SK-N-SH (cell line): ENCODE results near the gene DYRK1A. TPM values are rescaled to one million over a fixed set of nuclear protein-coding genes. Genes with fewer than 3 reads are reported as not detected.

Experiments used
- CTCF ChIA-PET: fragments of 300-600, 350-600 bp; formaldehyde crosslinking; extraction: SDS; loops from one replicate; lab custom pipeline; 2021; lab: Yijun Ruan, JAX
- POLR2A ChIA-PET: fragments of 350-600 bp; sonication (Branson Sonifier 250); formaldehyde crosslinking; extraction: SDS; loops from one replicate; lab custom pipeline; 2020; ENCODE audit warnings: antibody characterized with exemption, inconsistent platforms; lab: Yijun Ruan, JAX
- DNase-seq: peaks from one replicate; pipeline ENCODE4 v3.0.0; 2012
- H2AFZ ChIP-seq: fragments of 200-600 bp; sonication (generic); 2 replicates; pipeline ENCODE4 v1.8.1; 2016; ENCODE audit warnings: antibody characterized with exemption, mild to moderate bottlenecking, low read depth
- H3F3A ChIP-seq: fragments of 200-600 bp; sonication (generic); replicated peaks from 2 replicates; pipeline ENCODE3; 2016; ENCODE audit warnings: antibody characterized with exemption, mild to moderate bottlenecking; ENCODE audit not compliant: insufficient read depth
- H3K27ac ChIP-seq, 2 experiments: fragments of 200-500 bp in 1 of 2; fragments of 200-600 bp in 1 of 2; sonication (Bioruptor generic) in 1 of 2; sonication (generic), shearing (Covaris generic) in 1 of 2; 2 replicates each; pipeline versions ENCODE4 v1.5.1 to v1.6.1; 2014 to 2016; ENCODE audit warnings: low read depth in 2 of 2, inconsistent platforms in 1 of 2, low read length in 1 of 2, mild to moderate bottlenecking in 1 of 2, mixed read lengths in 1 of 2
- H3K27me3 ChIP-seq: fragments of 200-600 bp; sonication (generic), shearing (Covaris generic); 2 replicates; pipeline ENCODE4 v1.6.1; 2016; ENCODE audit warnings: mixed run types; ENCODE audit not compliant: insufficient read depth
- H3K36me3 ChIP-seq, 2 experiments: fragments of 200-500 bp in 1 of 2; fragments of 200-600 bp in 1 of 2; sonication (Bioruptor generic) in 1 of 2; sonication (generic) in 1 of 2; replicated peaks in 1 of 2; 2 replicates each; pipeline versions ENCODE3 to v1.5.1; 2014 to 2016; ENCODE audit warnings: low read length in 1 of 2, mild to moderate bottlenecking in 1 of 2; ENCODE audit not compliant: insufficient read depth in 2 of 2, control insufficient read depth in 1 of 2
- H3K4me1 ChIP-seq, 2 experiments: fragments of 200-500 bp in 1 of 2; fragments of 200-600 bp in 1 of 2; sonication (Bioruptor generic) in 1 of 2; sonication (generic), shearing (Covaris generic) in 1 of 2; 2 replicates each; pipeline versions ENCODE4 v1.5.1 to v1.6.1; 2014 to 2016; ENCODE audit warnings: low read depth in 1 of 2, low read length in 1 of 2, mixed run types in 1 of 2; ENCODE audit not compliant: insufficient read depth in 2 of 2, control insufficient read depth in 1 of 2
- H3K4me2 ChIP-seq: fragments of 200-600 bp; sonication (generic), shearing (Covaris generic); 2 replicates; pipeline ENCODE4 v1.6.1; 2017; ENCODE audit warnings: mixed run types
- H3K4me3 ChIP-seq, 2 experiments: fragments of 200-500 bp in 1 of 2; fragments of 200-600 bp in 1 of 2; sonication (Bioruptor generic) in 1 of 2; sonication (generic), shearing (Covaris generic) in 1 of 2; 2 replicates each; pipeline versions ENCODE4 v1.5.1 to v1.8.1; 2014 to 2016; ENCODE audit warnings: low read depth in 2 of 2, inconsistent platforms in 1 of 2, low read length in 1 of 2, mild to moderate bottlenecking in 1 of 2, mixed read lengths in 1 of 2, moderate library complexity in 1 of 2
- H3K79me2 ChIP-seq: fragments of 200-600 bp; sonication (generic); 2 replicates; pipeline ENCODE4 v1.8.1; 2017; ENCODE audit warnings: mild to moderate bottlenecking; ENCODE audit not compliant: insufficient read depth
- H3K9ac ChIP-seq: fragments of 200-600 bp; sonication (generic); 2 replicates; pipeline ENCODE4 v1.6.1; 2017; ENCODE audit warnings: mixed run types
- H3K9me2 ChIP-seq: fragments of 200-600 bp; sonication (generic); 2 replicates; pipeline ENCODE4 v1.6.1; 2017; ENCODE audit warnings: mixed run types
- H3K9me3 ChIP-seq: fragments of 200-600 bp; sonication (generic); 2 replicates; pipeline ENCODE4 v1.6.1; 2017; ENCODE audit warnings: mixed run types, mild to moderate bottlenecking, moderate library complexity
- H4K20me1 ChIP-seq: fragments of 200-600 bp; sonication (generic); 2 replicates; pipeline ENCODE4 v1.6.1; 2017; ENCODE audit warnings: mild to moderate bottlenecking, mixed run types; ENCODE audit not compliant: insufficient read depth
- CHD2 ChIP-seq: fragments of 150-350 bp; IDR thresholded peaks from 2 replicates; pipeline ENCODE4 v1.6.1; 2018; ENCODE audit warnings: low read length; ENCODE audit not compliant: partially characterized antibody
- ELF1 ChIP-seq: IDR thresholded peaks from 2 replicates; pipeline ENCODE4 v1.4.0; 2012
- EP300 ChIP-seq, 2 experiments: IDR thresholded peaks; 2 replicates each; pipeline versions ENCODE4 v1.4.0 to v1.6.1; 2012; ENCODE audit warnings: borderline replicate concordance in 1 of 2, low read depth in 1 of 2, low read length in 1 of 2
- EZH2phosphoT487 ChIP-seq: fragments of 200-600 bp; sonication (generic); IDR thresholded peaks from 2 replicates; pipeline ENCODE4 v1.6.1; 2017; ENCODE audit warnings: low read depth, mixed run types, mild to moderate bottlenecking, antibody characterized with exemption, moderate library complexity, borderline replicate concordance
- FOXJ3 ChIP-seq: sonication (generic); formaldehyde crosslinking; IDR thresholded peaks from 2 replicates; pipeline ENCODE4 v1.5.1; 2020; ENCODE audit warnings: mild to moderate bottlenecking, missing genetic modification reagents
- GABPA ChIP-seq: IDR thresholded peaks from 2 replicates; pipeline ENCODE4 v1.4.0; 2012; ENCODE audit warnings: low read depth, mild to moderate bottlenecking
- JUND ChIP-seq: IDR thresholded peaks from 2 replicates; pipeline ENCODE4 v1.4.0; 2012
- MEF2A ChIP-seq: IDR thresholded peaks from 2 replicates; pipeline ENCODE4 v1.4.0; 2012; ENCODE audit warnings: low read depth, borderline replicate concordance
- NFIC ChIP-seq: IDR thresholded peaks from 2 replicates; pipeline ENCODE4 v1.4.0; 2012; ENCODE audit warnings: borderline replicate concordance
- POLR2AphosphoS5 ChIP-seq: IDR thresholded peaks from 2 replicates; pipeline ENCODE4 v1.6.1; 2012; ENCODE audit warnings: low read depth, low read length
- RAD21 ChIP-seq: IDR thresholded peaks from 2 replicates; pipeline ENCODE4 v1.6.1; 2012; ENCODE audit warnings: mild to moderate bottlenecking, low read length
- RCOR1 ChIP-seq: fragments of 150-350 bp; IDR thresholded peaks from 2 replicates; pipeline ENCODE4 v1.6.1; 2017; ENCODE audit warnings: antibody characterized with exemption, low read length
- RXRA ChIP-seq: IDR thresholded peaks from 2 replicates; pipeline ENCODE4 v1.4.0; 2012; ENCODE audit warnings: low read depth, mild to moderate bottlenecking, borderline replicate concordance
- SIN3A ChIP-seq: IDR thresholded peaks from 2 replicates; pipeline ENCODE4 v1.6.1; 2012; ENCODE audit warnings: low read depth, mild to moderate bottlenecking, low read length, moderate library complexity, borderline replicate concordance
- SMC3 ChIP-seq: IDR thresholded peaks from 2 replicates; pipeline ENCODE4 v1.6.1; 2012; ENCODE audit warnings: low read depth, low read length, improper control_type of control experiment
- TAF1 ChIP-seq: IDR thresholded peaks from 2 replicates; pipeline ENCODE4 v1.6.1; 2012; ENCODE audit warnings: low read depth, mild to moderate bottlenecking, low read length, moderate library complexity, borderline replicate concordance
- TEAD4 ChIP-seq: IDR thresholded peaks from 2 replicates; pipeline ENCODE4 v1.4.0; 2012; ENCODE audit warnings: mild to moderate bottlenecking, borderline replicate concordance; ENCODE audit not compliant: insufficient read depth
- YY1 ChIP-seq: IDR thresholded peaks from 2 replicates; pipeline ENCODE4 v1.4.0; 2012; ENCODE audit warnings: low read depth, mild to moderate bottlenecking
- WGBS: methylation state at CpG from one replicate; pipeline ENCODE4 v1.1.6; 2017; ENCODE audit warnings: low lambda C conversion rate; 5-methylcytosine and 5-hydroxymethylcytosine counted together
- polyA plus RNA-seq, 3 experiments: library from polyadenylated mRNA; depleted of rRNA; stranded (reverse); fragments of >200 nt; gene quantifications; 2 replicates each; pipeline ENCODE4 v1.2.3, GENCODE V29; 2012
- TF ChIP-seq, protein P1 (sequence below): IDR thresholded peaks from 2 replicates; pipeline ENCODE4 v1.4.0; 2012; ENCODE audit warnings: low read depth, borderline replicate concordance
- TF ChIP-seq, protein P2 (sequence below): fragments of 150-350 bp; IDR thresholded peaks from 2 replicates; pipeline ENCODE4 v1.6.1; 2017; ENCODE audit warnings: antibody characterized with exemption, low read length, low read depth, borderline replicate concordance
- TF ChIP-seq, protein P3 (sequence below): IDR thresholded peaks from 2 replicates; pipeline ENCODE4 v1.4.0; 2012; ENCODE audit warnings: low read depth
- TF ChIP-seq, protein P4 (sequence below): IDR thresholded peaks from 2 replicates; pipeline ENCODE4; 2012
- TF ChIP-seq, protein P5 (sequence below): fragments of 150-350 bp; IDR thresholded peaks from 2 replicates; pipeline ENCODE4 v1.6.1; 2016; ENCODE audit warnings: mild to moderate bottlenecking, low read depth, low read length

The DYRK1A gene
- polyA plus RNA-seq, 1 of the 3 experiments (the other 2 are of a cell fraction): 19.3 TPM

DNA sequence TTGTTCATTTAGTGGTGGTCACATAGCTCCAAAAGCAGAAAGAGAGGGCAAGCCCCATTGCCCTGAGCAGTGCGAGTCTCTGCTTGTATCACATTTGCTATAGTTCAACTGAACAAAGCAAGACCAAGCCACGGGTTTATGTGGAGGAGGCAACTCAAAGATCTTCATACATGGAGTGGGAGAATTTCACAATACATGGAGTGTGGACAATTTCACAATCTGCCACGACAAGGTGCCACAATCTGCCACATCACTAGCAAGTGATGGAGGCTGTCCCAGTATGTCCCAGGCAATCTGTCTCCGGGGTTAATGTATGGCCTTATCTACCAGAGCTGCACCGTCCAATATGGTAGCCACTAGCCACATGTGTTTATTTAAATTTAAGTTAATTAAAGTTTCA lies 44.5 kb upstream of the DYRK1A start:
- CTCF ChIA-PET: no interaction called here

DNA sequence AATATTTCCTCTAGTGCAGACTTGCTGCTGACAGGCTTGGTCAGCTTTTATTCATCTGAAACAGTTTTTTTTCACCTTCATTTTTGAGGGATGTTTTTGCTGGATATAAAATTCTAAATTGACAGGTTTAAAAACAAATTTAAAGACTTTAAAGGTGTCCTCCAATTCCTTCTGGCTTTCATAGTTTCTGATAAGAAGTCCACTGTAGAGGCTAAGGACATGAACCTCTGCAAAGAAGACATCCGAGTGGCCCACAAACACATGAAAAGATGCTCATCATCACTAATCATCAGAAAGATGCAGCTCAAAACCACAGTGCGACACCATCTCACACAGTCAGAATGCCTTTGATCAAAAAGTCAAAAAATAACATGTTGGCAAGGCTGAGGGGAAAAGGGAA lies 42.0 kb upstream of the DYRK1A start:
- no peak for DNase-seq
- Histone ChIP-seq H2AFZ (no peak overlapping the region), H3K27me3 (no peaks in the 10 kb centered on the region), H3K9me3 (no peaks in the 10 kb centered on the region), H3K4me2 (no peak overlapping the region), H3K9ac (no peak overlapping the region), H3K9me2 (no peaks in the 10 kb centered on the region), H3K79me2 (no peaks in the 10 kb centered on the region), H3K27ac (no peak overlapping the region), H3K4me3 (no peak overlapping the region), H3K36me3 (peaks cover 0 to 3% of the 10 kb centered on the region in 2 experiments), H3K4me1 (no peaks in the 10 kb centered on the region), H4K20me1 (no peaks in the 10 kb centered on the region), H3F3A (no peaks in the 10 kb centered on the region)
- TF ChIP-seq, protein P1, sequence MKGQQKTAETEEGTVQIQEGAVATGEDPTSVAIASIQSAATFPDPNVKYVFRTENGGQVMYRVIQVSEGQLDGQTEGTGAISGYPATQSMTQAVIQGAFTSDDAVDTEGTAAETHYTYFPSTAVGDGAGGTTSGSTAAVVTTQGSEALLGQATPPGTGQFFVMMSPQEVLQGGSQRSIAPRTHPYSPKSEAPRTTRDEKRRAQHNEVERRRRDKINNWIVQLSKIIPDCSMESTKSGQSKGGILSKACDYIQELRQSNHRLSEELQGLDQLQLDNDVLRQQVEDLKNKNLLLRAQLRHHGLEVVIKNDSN: no peak
- no peak for TF ChIP-seq JUND
- TF ChIP-seq, protein P2, sequence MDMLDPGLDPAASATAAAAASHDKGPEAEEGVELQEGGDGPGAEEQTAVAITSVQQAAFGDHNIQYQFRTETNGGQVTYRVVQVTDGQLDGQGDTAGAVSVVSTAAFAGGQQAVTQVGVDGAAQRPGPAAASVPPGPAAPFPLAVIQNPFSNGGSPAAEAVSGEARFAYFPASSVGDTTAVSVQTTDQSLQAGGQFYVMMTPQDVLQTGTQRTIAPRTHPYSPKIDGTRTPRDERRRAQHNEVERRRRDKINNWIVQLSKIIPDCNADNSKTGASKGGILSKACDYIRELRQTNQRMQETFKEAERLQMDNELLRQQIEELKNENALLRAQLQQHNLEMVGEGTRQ: no peak
- TF ChIP-seq GABPA: no peak
- TF ChIP-seq ELF1: no peak
- TF ChIP-seq, protein P3, sequence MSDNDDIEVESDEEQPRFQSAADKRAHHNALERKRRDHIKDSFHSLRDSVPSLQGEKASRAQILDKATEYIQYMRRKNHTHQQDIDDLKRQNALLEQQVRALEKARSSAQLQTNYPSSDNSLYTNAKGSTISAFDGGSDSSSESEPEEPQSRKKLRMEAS: no peak
- TF ChIP-seq SIN3A: no peak
- TF ChIP-seq SMC3: no peak
- ChIA-PET POLR2A (no interaction called here), CTCF (no interaction called here)
- WGBS: 84% methylated on average over 2 of the region's 2 CpGs

More for the DNA sequence above, 44.5 kb upstream of the DYRK1A start:
- Histone ChIP-seq H3K79me2 (no peaks in the 10 kb centered on the region), H3K4me3 (no peak overlapping the region), H3K27ac (no peak overlapping the region), H2AFZ (no peak overlapping the region), H3F3A (no peaks in the 10 kb centered on the region), H4K20me1 (no peaks in the 10 kb centered on the region), H3K9me3 (peaks cover under 1% of the 10 kb centered on the region; the same call in 1 of the 2 replicates), H3K9me2 (no peaks in the 10 kb centered on the region), H3K9ac (no peak overlapping the region), H3K4me2 (no peak overlapping the region), H3K36me3 (no peaks in the 10 kb centered on the region), H3K27me3 (no peaks in the 10 kb centered on the region), H3K4me1 (no peaks in the 10 kb centered on the region)
- POLR2A ChIA-PET: no interaction called here
- 41% methylated on average over 5 of the region's 5 CpGs for WGBS
- TF ChIP-seq GABPA (no peak), POLR2AphosphoS5 (no peak), CHD2 (no peak), NFIC (no peak), EZH2phosphoT487 (no peak), EP300 (IDR thresholded peaks at IDR 0.05; ENCODE audit: borderline replicate concordance in 1 of 2, low read depth in 1 of 2, low read length in 1 of 2) (no peak), RAD21 (no peak), TAF1 (no peak), RXRA (no peak), RCOR1 (no peak), SIN3A (no peak), FOXJ3 (no peak), SMC3 (no peak), MEF2A (no peak), TEAD4 (no peak), YY1 (no peak)
- TF ChIP-seq, protein P4, sequence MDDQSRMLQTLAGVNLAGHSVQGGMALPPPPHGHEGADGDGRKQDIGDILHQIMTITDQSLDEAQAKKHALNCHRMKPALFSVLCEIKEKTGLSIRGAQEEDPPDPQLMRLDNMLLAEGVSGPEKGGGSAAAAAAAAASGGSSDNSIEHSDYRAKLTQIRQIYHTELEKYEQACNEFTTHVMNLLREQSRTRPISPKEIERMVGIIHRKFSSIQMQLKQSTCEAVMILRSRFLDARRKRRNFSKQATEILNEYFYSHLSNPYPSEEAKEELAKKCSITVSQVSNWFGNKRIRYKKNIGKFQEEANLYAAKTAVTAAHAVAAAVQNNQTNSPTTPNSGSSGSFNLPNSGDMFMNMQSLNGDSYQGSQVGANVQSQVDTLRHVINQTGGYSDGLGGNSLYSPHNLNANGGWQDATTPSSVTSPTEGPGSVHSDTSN: no peak
- TF ChIP-seq, protein P3: no peak
- TF ChIP-seq, protein P1: no peak
- TF ChIP-seq, protein P5, sequence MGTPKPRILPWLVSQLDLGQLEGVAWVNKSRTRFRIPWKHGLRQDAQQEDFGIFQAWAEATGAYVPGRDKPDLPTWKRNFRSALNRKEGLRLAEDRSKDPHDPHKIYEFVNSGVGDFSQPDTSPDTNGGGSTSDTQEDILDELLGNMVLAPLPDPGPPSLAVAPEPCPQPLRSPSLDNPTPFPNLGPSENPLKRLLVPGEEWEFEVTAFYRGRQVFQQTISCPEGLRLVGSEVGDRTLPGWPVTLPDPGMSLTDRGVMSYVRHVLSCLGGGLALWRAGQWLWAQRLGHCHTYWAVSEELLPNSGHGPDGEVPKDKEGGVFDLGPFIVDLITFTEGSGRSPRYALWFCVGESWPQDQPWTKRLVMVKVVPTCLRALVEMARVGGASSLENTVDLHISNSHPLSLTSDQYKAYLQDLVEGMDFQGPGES: no peak
- DNase-seq: no peak
